Astrocyte (in vitro differentiated cells and primary cell): Measurements from ENCODE around the gene SLC6A4. TPM values are rescaled to one million over a fixed set of nuclear protein-coding genes. Genes with fewer than 3 reads are reported as not detected.

Source experiments
- DNase-seq: peaks from one replicate; pipeline ENCODE4 v3.0.0-alpha.2; 2010; ENCODE audit warnings: low read depth
- FAIRE-seq: peaks from 2 replicates; lab custom pipeline; 2011; peaks lifted over from hg19 to GRCh38; lab: Jason Lieb, UNC
- H2AFZ ChIP-seq: 2 replicates; pipeline ENCODE4 v1.6.0; 2012; ENCODE audit warnings: low read depth, low read length, inconsistent platforms
- H3K27ac ChIP-seq: 2 replicates; pipeline ENCODE4 v1.5.1; 2011; ENCODE audit warnings: low read depth, low read length, inconsistent platforms
- H3K27me3 ChIP-seq: 2 replicates; pipeline ENCODE4 v1.6.0; 2011; ENCODE audit warnings: low read length, inconsistent platforms; ENCODE audit not compliant: insufficient read depth
- H3K36me3 ChIP-seq: 2 replicates; pipeline ENCODE4 v1.5.1; 2011; ENCODE audit warnings: low read length, inconsistent platforms; ENCODE audit not compliant: insufficient read depth
- H3K4me1 ChIP-seq: 2 replicates; pipeline ENCODE4 v1.5.1; 2011; ENCODE audit warnings: low read length, inconsistent platforms; ENCODE audit not compliant: insufficient read depth
- H3K4me2 ChIP-seq: 2 replicates; pipeline ENCODE4 v1.6.0; 2012; ENCODE audit warnings: low read length, inconsistent platforms
- H3K4me3 ChIP-seq: 2 replicates; pipeline ENCODE4 v1.5.1; 2011; ENCODE audit warnings: low read depth, mild to moderate bottlenecking, low read length, inconsistent platforms; ENCODE audit not compliant: insufficient read depth
- H3K79me2 ChIP-seq: 2 replicates; pipeline ENCODE4 v1.6.0; 2012; ENCODE audit warnings: mild to moderate bottlenecking, low read length, inconsistent platforms; ENCODE audit not compliant: insufficient read depth
- H3K9ac ChIP-seq: 2 replicates; pipeline ENCODE4 v1.6.0; 2012; ENCODE audit warnings: mild to moderate bottlenecking, low read length, inconsistent platforms
- H3K9me3 ChIP-seq: 2 replicates; pipeline ENCODE4 v1.5.1; 2012; ENCODE audit warnings: low read depth, mild to moderate bottlenecking, low read length, inconsistent platforms; ENCODE audit not compliant: insufficient read depth
- H4K20me1 ChIP-seq: 2 replicates; pipeline ENCODE4 v1.6.0; 2012; ENCODE audit warnings: low read length, inconsistent platforms; ENCODE audit not compliant: insufficient read depth
- H3K27ac Mint-ChIP-seq: one replicate; pipeline ENCODE4 v1.8.0; 2021; ENCODE audit warnings: mild to moderate bottlenecking, mixed read lengths; ENCODE audit not compliant: unreplicated experiment
- H3K27me3 Mint-ChIP-seq: one replicate; pipeline ENCODE4 v1.8.0; 2021; ENCODE audit warnings: low read depth, mixed read lengths; ENCODE audit not compliant: unreplicated experiment
- H3K36me3 Mint-ChIP-seq: one replicate; pipeline ENCODE4 v1.8.0; 2021; ENCODE audit warnings: low read depth, mixed read lengths; ENCODE audit not compliant: unreplicated experiment
- H3K4me1 Mint-ChIP-seq: one replicate; pipeline ENCODE4 v1.8.0; 2021; ENCODE audit warnings: low read depth, mixed read lengths; ENCODE audit not compliant: unreplicated experiment
- H3K4me3 Mint-ChIP-seq: one replicate; pipeline ENCODE4 v1.8.0; 2021; ENCODE audit warnings: mild to moderate bottlenecking, moderate library complexity, mixed read lengths; ENCODE audit not compliant: unreplicated experiment
- H3K9me3 Mint-ChIP-seq: one replicate; pipeline ENCODE4 v1.8.0; 2021; ENCODE audit warnings: mild to moderate bottlenecking, mixed read lengths; ENCODE audit not compliant: unreplicated experiment
- EZH2 ChIP-seq: IDR thresholded peaks from 2 replicates; pipeline ENCODE4 v1.6.1; 2012; ENCODE audit warnings: mild to moderate bottlenecking, low read length, inconsistent platforms; ENCODE audit not compliant: insufficient read depth
- total RNA-seq: library from RNA; stranded (reverse); gene quantifications from 2 replicates; pipeline ENCODE4 v1.2.1, GENCODE V29; 2021
- TF ChIP-seq, protein P1 (sequence below): IDR thresholded peaks from 2 replicates; pipeline ENCODE4 v1.5.1; 2011; ENCODE audit warnings: low read depth, mild to moderate bottlenecking, inconsistent platforms, low read length, moderate library complexity; ENCODE audit not compliant: insufficient read depth

Gene SLC6A4
- total RNA-seq, 1 donor from 2014 or later: not detected

DNA sequence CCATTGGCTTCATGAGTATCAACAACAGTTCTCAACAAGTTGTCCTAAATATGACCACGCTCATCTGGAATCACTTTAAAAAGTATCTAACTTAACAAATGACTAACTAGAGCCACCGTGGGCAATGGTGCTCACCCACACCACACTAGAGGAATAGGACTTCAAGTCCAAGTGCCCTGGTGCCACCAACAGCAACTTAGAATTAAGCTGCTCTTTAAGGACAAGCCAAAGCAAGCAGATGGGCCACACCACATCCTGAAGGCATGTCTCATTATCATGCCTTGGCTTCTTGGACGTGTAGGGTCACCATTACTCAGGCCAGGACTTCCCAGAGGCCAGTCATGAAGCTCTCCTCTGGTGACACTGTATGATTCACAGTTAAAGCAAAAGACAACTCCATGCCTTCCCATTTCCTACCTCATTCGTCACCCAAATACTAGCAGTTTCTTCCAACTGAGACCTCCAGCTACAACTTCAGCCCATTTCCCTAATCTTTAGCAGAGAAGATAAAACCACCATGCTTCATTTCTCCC, 9.4 kb upstream of the SLC6A4 start:
- Histone ChIP-seq H3K79me2 (no peaks in the 10 kb centered on the region), H3K27ac (no peak overlapping the region), H3K9me3 (no peaks in the 10 kb centered on the region), H3K27me3 (no peaks in the 10 kb centered on the region), H3K4me3 (no peak overlapping the region), H4K20me1 (no peaks in the 10 kb centered on the region), H3K36me3 (peaks cover 13% of the 10 kb centered on the region), H2AFZ (no peak overlapping the region), H3K9ac (no peak overlapping the region), H3K4me2 (peak overlapping the region; percentile 48), H3K4me1 (peaks cover 10% of the 10 kb centered on the region)
- peaks cover 25% of the 10 kb centered on the region for H3K36me3 Mint-ChIP-seq
- DNase-seq: peak; percentile 57
- no peak overlapping the region for H3K4me3 Mint-ChIP-seq
- peaks cover 8% of the 10 kb centered on the region for H3K9me3 Mint-ChIP-seq
- peak; percentile 78 for FAIRE-seq
- H3K27me3 Mint-ChIP-seq: peaks cover 7% of the 10 kb centered on the region
- H3K4me1 Mint-ChIP-seq: peaks cover 7% of the 10 kb centered on the region
- H3K27ac Mint-ChIP-seq: no peak overlapping the region
- TF ChIP-seq EZH2: no peak
- TF ChIP-seq, protein P1, sequence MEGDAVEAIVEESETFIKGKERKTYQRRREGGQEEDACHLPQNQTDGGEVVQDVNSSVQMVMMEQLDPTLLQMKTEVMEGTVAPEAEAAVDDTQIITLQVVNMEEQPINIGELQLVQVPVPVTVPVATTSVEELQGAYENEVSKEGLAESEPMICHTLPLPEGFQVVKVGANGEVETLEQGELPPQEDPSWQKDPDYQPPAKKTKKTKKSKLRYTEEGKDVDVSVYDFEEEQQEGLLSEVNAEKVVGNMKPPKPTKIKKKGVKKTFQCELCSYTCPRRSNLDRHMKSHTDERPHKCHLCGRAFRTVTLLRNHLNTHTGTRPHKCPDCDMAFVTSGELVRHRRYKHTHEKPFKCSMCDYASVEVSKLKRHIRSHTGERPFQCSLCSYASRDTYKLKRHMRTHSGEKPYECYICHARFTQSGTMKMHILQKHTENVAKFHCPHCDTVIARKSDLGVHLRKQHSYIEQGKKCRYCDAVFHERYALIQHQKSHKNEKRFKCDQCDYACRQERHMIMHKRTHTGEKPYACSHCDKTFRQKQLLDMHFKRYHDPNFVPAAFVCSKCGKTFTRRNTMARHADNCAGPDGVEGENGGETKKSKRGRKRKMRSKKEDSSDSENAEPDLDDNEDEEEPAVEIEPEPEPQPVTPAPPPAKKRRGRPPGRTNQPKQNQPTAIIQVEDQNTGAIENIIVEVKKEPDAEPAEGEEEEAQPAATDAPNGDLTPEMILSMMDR: no peak

DNA sequence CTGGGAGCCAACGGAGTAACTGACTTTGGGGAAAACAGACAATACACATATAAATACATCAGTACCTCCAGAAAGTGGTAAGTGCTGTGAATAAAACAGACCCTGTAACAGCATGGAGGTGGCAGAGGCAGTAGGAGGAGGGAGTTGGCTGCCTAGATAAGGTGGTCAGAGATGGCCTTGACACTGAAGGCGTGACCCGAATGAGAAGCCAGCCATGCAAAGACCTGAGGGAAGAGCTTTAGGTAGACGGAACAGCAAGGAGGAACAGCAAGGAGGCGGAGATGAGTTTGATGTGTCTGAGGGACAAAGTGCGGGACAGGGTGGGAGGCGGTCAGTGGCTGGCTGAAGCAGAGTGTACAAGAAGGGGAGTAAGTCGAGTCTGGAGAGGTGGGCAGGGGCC, 8.1 kb upstream of the SLC6A4 start:
- Mint-ChIP-seq H3K27me3 (peaks cover 20% of the 10 kb centered on the region), H3K36me3 (peaks cover 18% of the 10 kb centered on the region), H3K9me3 (peaks cover 10% of the 10 kb centered on the region), H3K27ac (no peak overlapping the region), H3K4me1 (peaks cover 7% of the 10 kb centered on the region), H3K4me3 (no peak overlapping the region)
- TF ChIP-seq EZH2: no peak
- TF ChIP-seq, protein P1: no peak
- H3K27me3 ChIP-seq: peaks cover 7% of the 10 kb centered on the region
- peaks cover 7% of the 10 kb centered on the region for H3K4me1 ChIP-seq
- H3K9me3 ChIP-seq: no peaks in the 10 kb centered on the region
- peaks cover 8% of the 10 kb centered on the region for H3K36me3 ChIP-seq
- no peak overlapping the region for H2AFZ ChIP-seq
- no peak overlapping the region for H3K27ac ChIP-seq
- H3K4me2 ChIP-seq: no peak overlapping the region
- FAIRE-seq (no peak), DNase-seq (no peak)
- H3K4me3 ChIP-seq: no peak overlapping the region
- no peaks in the 10 kb centered on the region for H3K79me2 ChIP-seq
- H3K9ac ChIP-seq: no peak overlapping the region
- no peaks in the 10 kb centered on the region for H4K20me1 ChIP-seq

DNA sequence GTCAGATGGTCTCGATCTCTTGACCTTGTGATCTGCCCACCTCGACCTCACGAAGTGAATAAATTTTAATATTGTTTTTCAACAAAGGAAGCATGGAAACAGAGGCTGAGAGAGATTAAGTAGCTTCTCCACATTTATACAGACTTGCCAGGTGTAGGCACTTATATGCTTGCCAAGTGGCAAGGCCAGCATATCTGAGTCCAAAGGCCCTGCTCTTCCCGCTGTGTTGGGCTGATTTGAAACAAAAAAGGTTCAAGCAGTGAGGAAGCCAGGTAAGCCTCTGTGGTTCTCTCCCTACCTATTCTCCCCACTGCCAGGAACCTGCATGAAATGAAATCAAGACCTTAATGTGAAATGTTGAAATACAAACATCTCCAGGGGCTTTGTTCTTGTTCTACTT, 7.5 kb upstream of the SLC6A4 start:
- Mint-ChIP-seq H3K9me3 (peaks cover 10% of the 10 kb centered on the region), H3K27ac (no peak overlapping the region), H3K4me3 (no peak overlapping the region), H3K27me3 (peaks cover 26% of the 10 kb centered on the region), H3K4me1 (peaks cover 7% of the 10 kb centered on the region), H3K36me3 (peaks cover 12% of the 10 kb centered on the region)
- Histone ChIP-seq H3K4me3 (no peak overlapping the region), H3K4me1 (peaks cover 7% of the 10 kb centered on the region), H3K36me3 (peaks cover 2% of the 10 kb centered on the region), H4K20me1 (no peaks in the 10 kb centered on the region), H3K27ac (no peak overlapping the region), H3K79me2 (no peaks in the 10 kb centered on the region), H3K27me3 (peaks cover 11% of the 10 kb centered on the region), H3K4me2 (no peak overlapping the region), H3K9me3 (no peaks in the 10 kb centered on the region), H2AFZ (no peak overlapping the region), H3K9ac (no peak overlapping the region)
- no peak for DNase-seq
- TF ChIP-seq, protein P1: no peak
- no peak for TF ChIP-seq EZH2
- no peak for FAIRE-seq
